ENCODE measurements around the gene AVPR2.

The AVPR2 gene

DNA sequence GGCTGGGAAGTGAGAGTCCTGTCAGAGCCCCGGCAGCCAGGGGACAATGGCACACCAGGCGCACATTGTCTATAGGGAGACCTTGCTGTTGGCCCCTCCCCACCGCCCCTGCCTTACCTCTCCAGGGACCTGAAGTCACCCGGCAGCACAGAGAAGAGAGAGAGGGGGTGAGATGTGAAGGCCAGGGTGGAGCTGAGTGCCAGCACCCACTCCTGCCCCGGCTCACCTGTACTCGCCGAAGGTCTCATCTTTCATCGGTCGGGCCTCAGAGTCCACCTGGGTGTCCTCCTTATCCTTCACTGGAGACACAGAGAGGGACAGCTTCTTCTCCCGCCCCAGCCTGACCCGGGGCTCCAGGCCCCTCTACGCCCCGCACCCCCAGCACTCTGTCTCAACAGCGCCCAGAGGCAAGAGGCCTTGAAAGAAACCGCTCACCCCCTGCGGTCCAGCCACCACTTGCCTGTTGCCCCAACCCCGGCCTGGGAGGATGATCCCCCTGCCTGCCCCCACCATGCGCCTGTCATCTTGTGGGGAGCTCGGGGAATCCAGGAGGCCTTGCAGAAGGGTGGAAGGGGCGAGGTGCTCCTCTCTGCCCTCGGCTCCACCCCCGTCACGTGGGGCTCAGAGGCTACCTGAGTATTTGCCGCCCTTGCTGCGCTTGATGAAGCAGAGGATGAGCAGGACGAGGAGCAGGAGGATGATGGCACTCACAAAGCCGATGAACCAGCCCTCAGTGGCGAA lies 41.1 kb upstream of the AVPR2 start:
- no peak for DNase-seq
- no peaks in the 10 kb centered on the region for H4K20me1 ChIP-seq (ENCODE audit: insufficient read depth, low read length)
- TF ChIP-seq EZH2phosphoT487 (IDR thresholded peaks at IDR 0.05; ENCODE audit: low read length) (no peak), EZH2 (optimal IDR thresholded peaks at IDR 0.05; ENCODE audit: low read depth, low read length) (no peak)
- TF ChIP-seq, protein P1, sequence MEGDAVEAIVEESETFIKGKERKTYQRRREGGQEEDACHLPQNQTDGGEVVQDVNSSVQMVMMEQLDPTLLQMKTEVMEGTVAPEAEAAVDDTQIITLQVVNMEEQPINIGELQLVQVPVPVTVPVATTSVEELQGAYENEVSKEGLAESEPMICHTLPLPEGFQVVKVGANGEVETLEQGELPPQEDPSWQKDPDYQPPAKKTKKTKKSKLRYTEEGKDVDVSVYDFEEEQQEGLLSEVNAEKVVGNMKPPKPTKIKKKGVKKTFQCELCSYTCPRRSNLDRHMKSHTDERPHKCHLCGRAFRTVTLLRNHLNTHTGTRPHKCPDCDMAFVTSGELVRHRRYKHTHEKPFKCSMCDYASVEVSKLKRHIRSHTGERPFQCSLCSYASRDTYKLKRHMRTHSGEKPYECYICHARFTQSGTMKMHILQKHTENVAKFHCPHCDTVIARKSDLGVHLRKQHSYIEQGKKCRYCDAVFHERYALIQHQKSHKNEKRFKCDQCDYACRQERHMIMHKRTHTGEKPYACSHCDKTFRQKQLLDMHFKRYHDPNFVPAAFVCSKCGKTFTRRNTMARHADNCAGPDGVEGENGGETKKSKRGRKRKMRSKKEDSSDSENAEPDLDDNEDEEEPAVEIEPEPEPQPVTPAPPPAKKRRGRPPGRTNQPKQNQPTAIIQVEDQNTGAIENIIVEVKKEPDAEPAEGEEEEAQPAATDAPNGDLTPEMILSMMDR (IDR thresholded peaks at IDR 0.05; ENCODE audit: low read length) = no peak

DNA sequence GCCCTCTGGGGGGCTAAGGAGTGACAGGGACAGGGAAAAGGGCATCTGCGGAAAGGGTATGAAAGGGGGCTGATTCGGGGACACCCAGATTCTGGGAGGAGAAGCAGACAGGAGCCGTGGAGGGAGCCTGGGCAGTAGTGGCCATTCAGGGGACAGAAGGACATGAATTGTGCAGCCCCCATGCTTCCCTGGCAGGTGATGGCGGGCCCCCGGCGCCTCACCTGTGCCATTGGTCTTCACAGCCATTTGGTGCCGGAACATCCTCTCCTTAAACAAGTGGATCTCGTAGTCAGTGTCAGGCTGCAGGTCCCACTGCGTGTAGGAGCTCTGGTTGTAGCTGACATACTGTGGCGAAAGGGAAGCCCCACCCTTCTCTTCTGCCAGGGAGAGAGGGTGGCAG lies 40.4 kb upstream of the AVPR2 start:
- H3K27ac ChIP-seq (ENCODE audit: low read length) = no peak overlapping the region
- H3K9ac ChIP-seq (ENCODE audit: low read length) = no peak overlapping the region
- no peaks in the 10 kb centered on the region for H3F3A ChIP-seq (ENCODE audit: insufficient read depth, low read length)
- H3K4me3 ChIP-seq (ENCODE audit: low read length) = no peak overlapping the region
- H3K4me1 ChIP-seq (ENCODE audit: low read length) = no peaks in the 10 kb centered on the region
- H3K79me2 ChIP-seq (ENCODE audit: low read length) = no peaks in the 10 kb centered on the region
- peaks cover 61% of the 10 kb centered on the region for H3K27me3 ChIP-seq (replicated peaks; ENCODE audit: insufficient read depth, low read length)
- no peak for DNase-seq
- H2AFZ ChIP-seq (ENCODE audit: low read length) = no peak overlapping the region
- H3K36me3 ChIP-seq (replicated peaks; ENCODE audit: insufficient read depth, low read length) = no peaks in the 10 kb centered on the region
- H3K4me2 ChIP-seq (ENCODE audit: low read depth, low read length) = no peak overlapping the region
- no peaks in the 10 kb centered on the region for H3K9me3 ChIP-seq (replicated peaks; ENCODE audit: insufficient read depth, low read length)
- H4K20me1 ChIP-seq (ENCODE audit: insufficient read depth, low read length) = no peaks in the 10 kb centered on the region
- no peaks in the 10 kb centered on the region for H3K9me2 ChIP-seq (replicated peaks; ENCODE audit: insufficient read depth, low read length)
- no peak for TF ChIP-seq EZH2 (optimal IDR thresholded peaks at IDR 0.05; ENCODE audit: low read depth, low read length)
- no peak for TF ChIP-seq EZH2phosphoT487 (IDR thresholded peaks at IDR 0.05; ENCODE audit: low read length)
- TF ChIP-seq, protein P1 (IDR thresholded peaks at IDR 0.05; ENCODE audit: low read length) = no peak

More for the DNA sequence above, 41.1 kb upstream of the AVPR2 start:
- H3K9ac ChIP-seq (ENCODE audit: low read length) = no peak overlapping the region
- H3K9me2 ChIP-seq (replicated peaks; ENCODE audit: insufficient read depth, low read length) = no peaks in the 10 kb centered on the region
- H3K4me2 ChIP-seq (ENCODE audit: low read depth, low read length) = no peak overlapping the region
- H3K9me3 ChIP-seq (replicated peaks; ENCODE audit: insufficient read depth, low read length) = no peaks in the 10 kb centered on the region
- no peaks in the 10 kb centered on the region for H3K4me1 ChIP-seq (ENCODE audit: low read length)
- no peak overlapping the region for H3K27ac ChIP-seq (ENCODE audit: low read length)
- H3F3A ChIP-seq (ENCODE audit: insufficient read depth, low read length) = no peaks in the 10 kb centered on the region
- H3K36me3 ChIP-seq (replicated peaks; ENCODE audit: insufficient read depth, low read length) = no peaks in the 10 kb centered on the region
- H3K27me3 ChIP-seq (replicated peaks; ENCODE audit: insufficient read depth, low read length) = peaks cover 68% of the 10 kb centered on the region
- H2AFZ ChIP-seq (ENCODE audit: low read length) = no peak overlapping the region
- H3K4me3 ChIP-seq (ENCODE audit: low read length) = no peak overlapping the region
- H3K79me2 ChIP-seq (ENCODE audit: low read length) = no peaks in the 10 kb centered on the region

DNA sequence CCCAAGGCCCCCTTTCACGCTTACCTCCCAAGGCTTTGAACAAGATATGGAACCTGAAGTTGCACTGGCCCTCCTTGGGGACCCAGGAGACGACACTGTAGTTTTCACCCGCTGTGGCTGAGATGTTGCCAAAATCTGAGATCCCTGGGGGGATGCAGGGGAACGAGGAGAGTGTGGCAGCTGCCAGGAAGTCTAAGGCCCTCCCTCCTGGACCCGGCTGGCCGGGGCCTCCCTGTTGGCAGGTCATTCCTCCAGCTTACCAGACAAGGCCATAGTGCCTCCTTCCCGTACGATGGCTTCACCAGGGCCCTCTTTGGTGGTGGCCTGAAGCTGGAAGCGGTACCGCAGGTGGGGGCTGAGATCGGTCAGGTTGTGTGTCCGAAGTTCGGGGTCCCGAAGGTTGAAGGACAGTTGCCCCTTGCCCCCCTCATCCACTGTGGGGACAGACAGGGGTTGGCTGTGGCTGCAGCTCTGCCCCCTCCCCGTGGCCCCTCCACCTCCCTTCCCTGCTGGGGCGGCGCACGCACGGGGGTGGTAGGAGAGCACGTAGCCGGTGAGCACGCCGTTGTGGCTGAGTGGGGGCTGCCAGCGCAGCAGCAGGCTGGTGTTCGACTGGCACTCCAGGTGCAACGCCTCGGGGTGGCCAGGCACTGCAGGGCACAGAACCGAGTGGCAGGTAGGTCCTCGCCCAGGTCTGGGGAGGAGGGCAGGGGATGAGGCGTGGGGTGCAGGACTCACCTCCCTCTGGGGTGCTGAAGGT lies 39.7 kb upstream of the AVPR2 start:
- Histone ChIP-seq H3K4me1 (ENCODE audit: low read length) (no peaks in the 10 kb centered on the region), H2AFZ (ENCODE audit: low read length) (no peak overlapping the region), H4K20me1 (ENCODE audit: insufficient read depth, low read length) (no peaks in the 10 kb centered on the region)

More for the DNA sequence above, 39.7 kb upstream of the AVPR2 start:
- H3K4me2 ChIP-seq (ENCODE audit: low read depth, low read length) = no peak overlapping the region
- H3K79me2 ChIP-seq (ENCODE audit: low read length) = no peaks in the 10 kb centered on the region
- H3K27me3 ChIP-seq (replicated peaks; ENCODE audit: insufficient read depth, low read length) = peaks cover 62% of the 10 kb centered on the region
- no peak overlapping the region for H3K4me3 ChIP-seq (ENCODE audit: low read length)
- no peak overlapping the region for H3K27ac ChIP-seq (ENCODE audit: low read length)
- no peaks in the 10 kb centered on the region for H3K36me3 ChIP-seq (replicated peaks; ENCODE audit: insufficient read depth, low read length)
- no peaks in the 10 kb centered on the region for H3K9me2 ChIP-seq (replicated peaks; ENCODE audit: insufficient read depth, low read length)
- no peaks in the 10 kb centered on the region for H3F3A ChIP-seq (ENCODE audit: insufficient read depth, low read length)
- no peak overlapping the region for H3K9ac ChIP-seq (ENCODE audit: low read length)
- TF ChIP-seq, protein P1 (IDR thresholded peaks at IDR 0.05; ENCODE audit: low read length) = no peak
- TF ChIP-seq EZH2phosphoT487 (IDR thresholded peaks at IDR 0.05; ENCODE audit: low read length) (no peak), EZH2 (optimal IDR thresholded peaks at IDR 0.05; ENCODE audit: low read depth, low read length) (no peak)
- H3K9me3 ChIP-seq (replicated peaks; ENCODE audit: insufficient read depth, low read length) = no peaks in the 10 kb centered on the region
- no peak for DNase-seq
